Mesothelial cell of epicardium (in vitro differentiated cells): Measurements from ENCODE around the gene TBC1D22A. TPM values are rescaled to one million over a fixed set of nuclear protein-coding genes. Genes with fewer than 3 reads are reported as not detected.

Source experiments
- DNase-seq, 2 experiments: peaks; one replicate each; pipeline ENCODE4 v3.0.0; 2021; ENCODE audit warnings: low spot score in 2 of 2; ENCODE audit not compliant: unreplicated experiment in 2 of 2
- H3K27ac Mint-ChIP-seq: 2 replicates; pipeline ENCODE4 v1.8.0; 2021; ENCODE audit warnings: mixed read lengths
- H3K27me3 Mint-ChIP-seq: 2 replicates; pipeline ENCODE4 v1.8.0; 2021; ENCODE audit warnings: low read depth, mixed read lengths
- H3K36me3 Mint-ChIP-seq: 2 replicates; pipeline ENCODE4 v1.8.0; 2021; ENCODE audit warnings: mixed read lengths
- H3K4me1 Mint-ChIP-seq: 2 replicates; pipeline ENCODE4 v1.8.0; 2021; ENCODE audit warnings: mixed read lengths
- H3K4me3 Mint-ChIP-seq: 2 replicates; pipeline ENCODE4 v1.8.0; 2021; ENCODE audit warnings: mild to moderate bottlenecking, moderate library complexity, mixed read lengths
- H3K9me3 Mint-ChIP-seq: 2 replicates; pipeline ENCODE4 v1.8.0; 2021; ENCODE audit warnings: mixed read lengths
- CTCF ChIP-seq: fragments of 200-600 bp; sonication (generic); IDR thresholded peaks from one replicate; pipeline ENCODE4 v1.5.0; 2021; ENCODE audit warnings: antibody characterized with exemption; ENCODE audit not compliant: unreplicated experiment
- total RNA-seq: library from RNA; stranded (reverse); gene quantifications from 3 replicates; pipeline ENCODE4 v1.2.1, GENCODE V29; 2021

The TBC1D22A gene
- total RNA-seq, 1 donor from 2014 or later: 26.6 TPM

- Mint-ChIP-seq H3K36me3 (no peaks in the 10 kb centered on the region), H3K4me1 (no peaks in the 10 kb centered on the region), H3K4me3 (no peak overlapping the region), H3K9me3 (no peaks in the 10 kb centered on the region), H3K27me3 (no peaks in the 10 kb centered on the region), H3K27ac (no peak overlapping the region)
- DNase-seq: no peak
- TF ChIP-seq CTCF: no peak
Observed at GRCh38 chr22:47149976-47150375, 387.5 kb downstream of the TBC1D22A start.

- Mint-ChIP-seq H3K4me3 (no peak overlapping the region), H3K27ac (no peak overlapping the region), H3K9me3 (no peaks in the 10 kb centered on the region), H3K27me3 (no peaks in the 10 kb centered on the region), H3K36me3 (no peaks in the 10 kb centered on the region), H3K4me1 (no peaks in the 10 kb centered on the region)
- TF ChIP-seq CTCF: no peak
- DNase-seq: no peak
Observed at GRCh38 chr22:47150426-47150825, 388.0 kb downstream of the TBC1D22A start.

- H3K4me1 Mint-ChIP-seq: no peaks in the 10 kb centered on the region
- H3K36me3 Mint-ChIP-seq: no peaks in the 10 kb centered on the region
- no peak for TF ChIP-seq CTCF
- DNase-seq: no peak
- H3K27ac Mint-ChIP-seq: no peak overlapping the region
- no peaks in the 10 kb centered on the region for H3K27me3 Mint-ChIP-seq
- H3K9me3 Mint-ChIP-seq: no peaks in the 10 kb centered on the region
- no peak overlapping the region for H3K4me3 Mint-ChIP-seq
Observed at GRCh38 chr22:47151064-47151463, 388.6 kb downstream of the TBC1D22A start.

- Mint-ChIP-seq H3K27ac (no peak overlapping the region), H3K27me3 (no peaks in the 10 kb centered on the region), H3K4me3 (no peak overlapping the region), H3K4me1 (no peaks in the 10 kb centered on the region), H3K9me3 (no peaks in the 10 kb centered on the region), H3K36me3 (no peaks in the 10 kb centered on the region)
- TF ChIP-seq CTCF: no peak
- no peak for DNase-seq
Observed at GRCh38 chr22:47151490-47151889, 389.0 kb downstream of the TBC1D22A start.

GRCh38 chr22:47152236-47152635 lies 389.8 kb downstream of the TBC1D22A start:
- Mint-ChIP-seq H3K9me3 (no peaks in the 10 kb centered on the region), H3K27me3 (no peaks in the 10 kb centered on the region), H3K36me3 (no peaks in the 10 kb centered on the region), H3K4me1 (no peaks in the 10 kb centered on the region), H3K4me3 (no peak overlapping the region), H3K27ac (no peak overlapping the region)
- no peak for DNase-seq
- TF ChIP-seq CTCF: no peak

DNA sequence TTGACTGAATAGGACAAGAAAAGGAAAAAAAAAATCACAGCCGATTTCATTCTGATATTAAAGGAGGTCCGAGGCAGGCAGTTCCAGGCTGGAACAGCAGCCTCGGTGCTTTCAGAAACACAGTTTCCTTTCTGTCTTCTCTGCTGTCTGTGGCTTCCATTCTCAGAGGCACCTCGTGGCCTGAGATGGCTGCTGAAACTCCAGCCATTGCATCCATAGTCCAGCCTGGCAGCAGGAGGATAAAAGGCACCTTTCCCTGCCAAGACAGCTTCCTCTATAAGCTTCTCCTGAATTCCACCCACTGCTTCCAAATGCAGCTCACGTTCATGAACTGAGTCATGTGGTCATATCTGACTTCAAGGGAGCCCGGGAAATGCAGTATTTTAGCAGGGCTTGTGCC lies 390.5 kb downstream of the TBC1D22A start:
- no peak overlapping the region for H3K4me3 Mint-ChIP-seq
- no peaks in the 10 kb centered on the region for H3K9me3 Mint-ChIP-seq
- H3K27ac Mint-ChIP-seq: no peak overlapping the region
- no peaks in the 10 kb centered on the region for H3K27me3 Mint-ChIP-seq
- DNase-seq: no peak
- H3K4me1 Mint-ChIP-seq: no peaks in the 10 kb centered on the region
- no peaks in the 10 kb centered on the region for H3K36me3 Mint-ChIP-seq
- no peak for TF ChIP-seq CTCF
